Measurements from ENCODE around the gene SYT1.

DNA sequence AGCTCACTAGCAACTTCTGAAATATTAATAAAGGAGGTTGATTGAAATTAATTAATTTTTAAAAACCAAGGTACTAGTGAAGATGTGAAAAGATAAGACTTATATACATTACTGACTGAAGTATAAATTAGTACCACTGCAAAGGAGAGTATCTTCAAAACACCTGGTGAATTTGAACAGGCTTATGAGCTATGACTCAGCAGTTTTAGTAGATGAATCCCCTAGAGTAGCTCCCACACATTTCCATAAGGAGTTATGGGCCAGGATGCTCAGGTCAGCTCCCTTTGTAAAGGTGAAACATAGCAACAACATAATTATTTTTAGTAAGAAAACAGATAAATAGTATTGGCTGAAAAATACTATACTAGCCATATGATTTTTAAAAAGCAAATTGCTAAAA lies 218.6 kb downstream of the SYT1 start:
- TF ChIP-seq, protein P1, sequence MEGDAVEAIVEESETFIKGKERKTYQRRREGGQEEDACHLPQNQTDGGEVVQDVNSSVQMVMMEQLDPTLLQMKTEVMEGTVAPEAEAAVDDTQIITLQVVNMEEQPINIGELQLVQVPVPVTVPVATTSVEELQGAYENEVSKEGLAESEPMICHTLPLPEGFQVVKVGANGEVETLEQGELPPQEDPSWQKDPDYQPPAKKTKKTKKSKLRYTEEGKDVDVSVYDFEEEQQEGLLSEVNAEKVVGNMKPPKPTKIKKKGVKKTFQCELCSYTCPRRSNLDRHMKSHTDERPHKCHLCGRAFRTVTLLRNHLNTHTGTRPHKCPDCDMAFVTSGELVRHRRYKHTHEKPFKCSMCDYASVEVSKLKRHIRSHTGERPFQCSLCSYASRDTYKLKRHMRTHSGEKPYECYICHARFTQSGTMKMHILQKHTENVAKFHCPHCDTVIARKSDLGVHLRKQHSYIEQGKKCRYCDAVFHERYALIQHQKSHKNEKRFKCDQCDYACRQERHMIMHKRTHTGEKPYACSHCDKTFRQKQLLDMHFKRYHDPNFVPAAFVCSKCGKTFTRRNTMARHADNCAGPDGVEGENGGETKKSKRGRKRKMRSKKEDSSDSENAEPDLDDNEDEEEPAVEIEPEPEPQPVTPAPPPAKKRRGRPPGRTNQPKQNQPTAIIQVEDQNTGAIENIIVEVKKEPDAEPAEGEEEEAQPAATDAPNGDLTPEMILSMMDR (conservative IDR thresholded peaks at IDR 0.05; ENCODE audit: low read depth, low read length), result no peak
- no peak for TF ChIP-seq MXI1 (IDR thresholded peaks at IDR 0.05; ENCODE audit: borderline replicate concordance, low read depth, low read length)
- no peak for TF ChIP-seq POLR2A (IDR thresholded peaks at IDR 0.05; ENCODE audit: low read depth, low read length)
- TF ChIP-seq RAD21 (IDR thresholded peaks at IDR 0.05; ENCODE audit: low read length), result no peak
